Activated T-helper 17 cell treated with anti-CD3 and anti-CD28 coated beads, Interleukin-2, amount 50 U/mL, for 72 hours (primary cell): ENCODE data around the gene BCAS1. TPM values are rescaled to one million over a fixed set of nuclear protein-coding genes. Genes with fewer than 3 reads are reported as not detected.

Source experiments
- ATAC-seq: fragments of 150-1000 bp; cut with Tn5 transposase; replicated peaks from 2 replicates; pipeline ENCODE4 v1.10.0; 2021; ENCODE audit warnings: mild to moderate bottlenecking, moderate library complexity
- H3K27ac Mint-ChIP-seq: one replicate; pipeline ENCODE4 v1.8.0; 2022; ENCODE audit warnings: mixed read lengths
- H3K27me3 Mint-ChIP-seq: one replicate; pipeline ENCODE4 v1.8.0; 2022; ENCODE audit warnings: mixed read lengths
- H3K36me3 Mint-ChIP-seq: one replicate; pipeline ENCODE4 v1.8.0; 2022; ENCODE audit warnings: low read depth, mild to moderate bottlenecking, mixed read lengths
- H3K4me1 Mint-ChIP-seq: one replicate; pipeline ENCODE4 v1.8.0; 2022; ENCODE audit warnings: mixed read lengths
- H3K4me3 Mint-ChIP-seq: one replicate; pipeline ENCODE4 v1.8.0; 2022; ENCODE audit warnings: mild to moderate bottlenecking, mixed read lengths
- H3K9me3 Mint-ChIP-seq: one replicate; pipeline ENCODE4 v1.8.0; 2022; ENCODE audit warnings: mixed read lengths
- total RNA-seq, 2 donors: library from RNA; stranded (reverse); gene quantifications; one replicate each; pipeline ENCODE4 v1.2.3, GENCODE V29; 2022

The BCAS1 gene
- total RNA-seq, 2 donors from 2014 or later: 0.11 TPM; not detected in 1

DNA sequence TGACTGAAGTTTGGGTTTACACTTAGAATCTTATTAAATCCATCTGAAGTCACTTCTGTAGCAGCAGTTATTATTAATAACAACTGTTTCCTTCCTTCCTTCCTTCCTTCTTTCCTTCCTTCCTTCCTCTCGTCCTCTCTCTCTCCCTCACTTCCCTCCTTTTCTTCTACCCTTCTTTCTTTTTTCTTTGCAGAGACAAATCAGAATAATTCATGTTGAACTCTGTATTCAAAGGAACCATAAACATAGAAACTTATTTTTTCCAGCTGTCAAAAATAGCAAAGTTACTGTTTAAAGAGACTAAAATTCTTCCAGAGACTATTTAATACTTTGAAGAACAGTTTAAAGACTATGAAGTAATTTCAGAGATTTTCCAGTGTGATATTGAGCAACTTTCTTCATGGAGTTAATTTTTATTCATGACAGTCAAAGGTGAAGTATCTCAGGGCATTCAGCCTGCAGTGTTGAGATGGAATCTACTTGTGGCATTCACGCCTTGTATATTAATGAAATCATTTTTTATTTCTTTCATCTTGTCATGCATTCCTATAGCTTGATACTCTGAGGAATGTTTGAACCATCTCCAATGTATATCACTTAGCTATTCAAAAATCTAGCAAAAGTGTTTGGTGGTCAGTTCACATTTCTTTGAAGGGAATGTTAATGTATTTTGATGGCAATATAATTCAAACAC is 109.7 kb downstream of the BCAS1 start:
- no peaks in the 10 kb centered on the region for H3K36me3 Mint-ChIP-seq
- no peak for ATAC-seq
- H3K4me1 Mint-ChIP-seq: no peaks in the 10 kb centered on the region
- peaks cover 14% of the 10 kb centered on the region for H3K27me3 Mint-ChIP-seq
- no peak overlapping the region for H3K4me3 Mint-ChIP-seq
- no peak overlapping the region for H3K27ac Mint-ChIP-seq
- no peaks in the 10 kb centered on the region for H3K9me3 Mint-ChIP-seq

DNA sequence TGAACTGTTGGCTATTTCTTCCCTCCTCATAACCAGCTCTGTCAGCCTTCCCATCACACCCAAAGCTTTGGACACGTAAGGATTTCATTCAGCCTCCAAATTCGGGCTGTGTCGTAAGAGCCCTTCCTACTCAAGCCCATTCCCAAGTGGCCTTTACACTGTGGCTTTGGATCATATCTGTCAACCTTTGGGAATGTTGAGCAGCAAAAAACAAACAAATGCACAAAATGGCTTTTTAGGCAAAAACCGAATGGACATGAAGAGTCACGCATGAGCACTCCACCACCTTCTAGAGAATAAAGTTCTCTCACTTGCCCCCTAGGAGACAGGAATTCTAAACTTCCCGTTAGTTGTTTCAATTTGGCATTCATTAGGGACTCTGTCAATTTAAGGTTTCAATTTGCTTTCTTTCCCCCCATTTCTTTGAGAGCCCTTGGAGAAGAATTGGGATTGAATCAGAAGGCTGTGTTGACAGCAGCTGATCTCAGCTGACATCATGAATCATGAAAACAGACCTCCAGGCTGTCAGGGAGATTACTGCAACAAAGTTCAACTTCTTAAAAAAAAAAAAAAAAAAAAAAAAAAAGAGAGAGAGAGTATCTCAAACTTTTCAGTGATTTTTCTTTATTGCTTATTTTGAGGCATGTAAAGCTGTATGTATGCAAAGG is 110.3 kb downstream of the BCAS1 start:
- no peaks in the 10 kb centered on the region for H3K9me3 Mint-ChIP-seq
- peaks cover 14% of the 10 kb centered on the region for H3K27me3 Mint-ChIP-seq
- H3K4me3 Mint-ChIP-seq: no peak overlapping the region
- ATAC-seq: no peak
- H3K36me3 Mint-ChIP-seq: no peaks in the 10 kb centered on the region
- H3K27ac Mint-ChIP-seq: no peak overlapping the region
- no peaks in the 10 kb centered on the region for H3K4me1 Mint-ChIP-seq

DNA sequence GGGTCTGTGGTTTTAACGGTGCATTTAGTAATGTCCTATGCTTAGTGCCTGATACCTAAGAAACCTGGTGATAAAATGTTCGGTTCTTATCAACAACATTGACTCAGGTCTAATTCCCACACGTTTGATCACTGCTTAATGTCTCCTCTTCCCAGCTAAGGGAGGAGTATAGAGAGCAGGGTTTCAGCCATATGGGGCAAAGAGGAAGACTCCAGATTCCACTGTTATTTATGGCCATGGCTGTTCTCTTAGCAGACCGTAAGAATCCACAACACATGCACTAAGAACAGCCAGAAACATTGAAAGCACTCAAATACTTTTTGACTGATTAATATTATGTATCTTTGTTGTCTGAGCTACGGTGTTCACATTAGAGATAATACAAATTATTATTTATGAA is 112.1 kb downstream of the BCAS1 start:
- Mint-ChIP-seq H3K27me3 (peaks cover 9% of the 10 kb centered on the region), H3K27ac (no peak overlapping the region), H3K4me3 (no peak overlapping the region), H3K36me3 (no peaks in the 10 kb centered on the region), H3K9me3 (no peaks in the 10 kb centered on the region), H3K4me1 (no peaks in the 10 kb centered on the region)
- no peak for ATAC-seq

DNA sequence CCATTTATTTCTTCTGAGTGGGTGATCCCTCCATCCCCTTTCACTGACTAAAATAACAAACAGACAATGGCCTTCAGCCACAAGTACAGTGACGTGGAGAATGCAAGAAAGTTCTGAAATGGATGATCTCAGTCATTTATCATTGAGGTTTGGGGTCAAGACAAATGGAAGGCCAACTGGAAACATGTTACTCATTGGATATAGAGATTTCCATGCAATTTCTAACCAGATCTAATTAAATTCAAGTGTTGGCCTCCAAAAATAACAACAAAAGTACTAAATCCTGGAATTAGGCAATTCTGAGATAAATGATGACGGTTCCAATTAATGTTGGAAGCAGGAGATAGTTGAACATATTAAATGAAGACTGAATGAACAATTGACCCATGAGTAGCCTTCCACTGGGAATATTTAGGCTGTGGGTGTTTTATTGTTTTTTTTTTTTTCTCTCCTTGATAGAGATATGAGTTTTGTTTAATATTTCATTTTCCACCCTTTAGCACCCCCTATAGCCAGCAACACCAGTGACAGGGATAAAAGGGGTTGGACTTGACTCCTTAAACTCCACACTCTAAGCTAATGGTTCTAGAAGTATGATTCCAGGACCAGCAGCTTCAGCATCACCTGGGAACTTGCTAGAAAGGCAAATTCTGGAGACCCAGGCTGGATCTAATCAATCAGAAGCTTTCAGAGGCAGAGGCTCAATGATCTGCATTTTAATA is 112.8 kb downstream of the BCAS1 start:
- Mint-ChIP-seq H3K27me3 (peaks cover 9% of the 10 kb centered on the region), H3K4me3 (no peak overlapping the region)
- ATAC-seq: no peak

DNA sequence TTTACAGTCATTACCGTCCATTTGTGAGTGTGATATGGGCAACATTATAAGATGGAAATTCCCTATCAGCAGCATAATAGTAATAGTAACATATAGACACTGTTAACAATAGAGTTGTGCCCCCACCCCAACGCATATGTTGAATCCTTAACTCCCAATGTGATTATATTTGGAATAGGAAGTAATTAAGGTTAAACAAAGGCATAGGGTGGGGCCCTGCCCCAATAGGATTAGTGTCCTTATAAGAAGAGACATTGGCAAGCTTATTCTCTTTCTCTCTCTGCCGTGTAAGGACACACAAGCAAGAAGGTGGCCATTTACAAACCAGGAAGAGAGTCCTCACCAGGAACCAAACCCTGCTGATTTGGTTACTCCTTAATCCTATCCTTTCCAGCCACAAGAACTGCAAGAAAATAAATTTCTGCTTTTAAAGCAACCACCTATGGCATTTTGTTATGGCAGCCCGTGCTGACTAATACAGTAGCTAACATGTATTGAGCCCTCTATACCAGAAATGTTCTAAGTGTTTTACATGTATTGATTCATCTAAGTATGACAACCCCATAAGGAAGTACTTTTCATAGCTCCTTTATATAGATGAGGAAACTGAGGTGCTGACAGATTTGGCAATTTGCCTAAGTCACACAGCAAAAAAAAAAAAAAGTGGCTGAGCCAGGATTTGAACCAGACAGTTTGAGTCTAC is 114.2 kb downstream of the BCAS1 start:
- peaks cover 9% of the 10 kb centered on the region for H3K27me3 Mint-ChIP-seq
- H3K36me3 Mint-ChIP-seq: no peaks in the 10 kb centered on the region
- no peak for ATAC-seq
- peaks cover 3% of the 10 kb centered on the region for H3K9me3 Mint-ChIP-seq
- H3K4me3 Mint-ChIP-seq: no peak overlapping the region
- H3K4me1 Mint-ChIP-seq: no peaks in the 10 kb centered on the region
- H3K27ac Mint-ChIP-seq: no peak overlapping the region

More for the DNA sequence above, 112.8 kb downstream of the BCAS1 start:
- Mint-ChIP-seq H3K4me1 (no peaks in the 10 kb centered on the region), H3K27ac (no peak overlapping the region), H3K36me3 (no peaks in the 10 kb centered on the region), H3K9me3 (peaks cover 3% of the 10 kb centered on the region)

DNA sequence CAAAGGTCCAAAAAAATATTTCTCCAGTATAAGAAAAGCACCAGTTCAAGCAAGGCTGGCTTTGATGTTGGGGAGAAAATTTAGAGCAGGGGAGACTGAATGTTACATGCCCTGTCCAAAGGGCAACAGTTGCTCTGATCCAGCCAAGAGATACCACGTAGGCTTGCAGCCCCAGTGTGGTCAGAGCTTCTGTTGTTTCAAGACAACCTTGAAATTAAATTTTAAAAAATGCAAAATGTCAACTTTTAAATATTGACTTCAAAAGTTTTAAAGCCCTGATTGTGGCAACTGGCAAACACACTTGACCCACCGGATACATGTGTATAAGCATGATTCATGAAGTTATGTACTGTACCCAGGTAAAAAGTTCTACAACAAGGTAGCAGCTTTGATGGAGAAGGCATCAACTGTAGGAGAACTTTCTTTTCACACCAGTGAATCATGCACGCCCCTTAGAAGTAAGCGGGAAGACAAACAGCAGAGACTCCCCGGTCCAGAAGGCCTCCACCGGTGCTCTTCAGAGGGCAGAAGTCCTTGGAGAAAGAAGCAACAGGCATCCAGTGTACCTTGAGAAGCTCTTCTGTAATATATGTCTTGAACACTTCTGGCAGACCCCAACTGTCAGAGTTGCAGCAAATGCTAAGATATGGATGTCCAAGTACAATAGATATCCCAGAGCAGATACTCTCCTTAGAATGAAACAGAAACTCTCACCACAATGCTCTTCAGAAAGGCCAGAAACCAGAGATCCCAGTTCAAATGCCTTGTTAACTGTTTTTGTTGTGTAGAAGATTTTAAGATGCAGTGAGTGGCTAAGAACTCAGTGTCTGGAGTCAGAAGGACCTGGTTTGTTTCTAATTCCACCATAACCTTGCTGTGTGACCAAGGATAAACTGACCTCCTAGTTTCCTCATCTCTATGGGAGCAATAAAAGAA is 115.4 kb downstream of the BCAS1 start:
- ATAC-seq: no peak
- Mint-ChIP-seq H3K36me3 (no peaks in the 10 kb centered on the region), H3K4me1 (peaks cover 4% of the 10 kb centered on the region), H3K27ac (no peak overlapping the region), H3K9me3 (peaks cover 3% of the 10 kb centered on the region), H3K27me3 (peaks cover 5% of the 10 kb centered on the region), H3K4me3 (no peak overlapping the region)

DNA sequence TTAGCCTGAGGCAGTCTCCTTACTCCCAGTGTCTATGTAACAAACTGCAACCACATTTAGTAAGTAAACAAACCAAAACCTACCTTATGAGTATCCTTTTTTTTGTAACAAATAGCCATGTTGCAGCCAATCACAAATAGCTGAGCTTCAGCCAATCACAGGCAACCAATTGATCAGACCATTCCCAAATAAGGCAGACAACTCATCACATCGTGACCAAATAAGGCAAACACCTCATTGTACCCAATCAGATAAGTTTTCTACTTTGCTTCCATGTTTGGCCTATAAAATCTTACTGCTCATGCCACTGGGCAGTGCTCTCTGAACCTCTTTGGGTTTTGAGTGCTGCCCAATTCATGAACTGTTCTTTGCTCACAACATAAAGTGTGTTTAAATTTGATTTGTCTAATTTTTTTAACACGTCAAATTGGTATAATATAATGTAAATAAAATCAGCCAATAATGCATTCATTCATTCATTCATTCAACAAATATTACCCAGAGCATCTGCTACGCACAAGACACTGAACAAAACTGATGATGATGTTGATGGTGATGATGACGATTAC is 117.8 kb downstream of the BCAS1 start:
- H3K27ac Mint-ChIP-seq: no peak overlapping the region
- ATAC-seq: no peak
- H3K4me1 Mint-ChIP-seq: peaks cover 23% of the 10 kb centered on the region
- H3K4me3 Mint-ChIP-seq: no peak overlapping the region
- H3K27me3 Mint-ChIP-seq: no peaks in the 10 kb centered on the region
- peaks cover 3% of the 10 kb centered on the region for H3K9me3 Mint-ChIP-seq
- H3K36me3 Mint-ChIP-seq: no peaks in the 10 kb centered on the region

DNA sequence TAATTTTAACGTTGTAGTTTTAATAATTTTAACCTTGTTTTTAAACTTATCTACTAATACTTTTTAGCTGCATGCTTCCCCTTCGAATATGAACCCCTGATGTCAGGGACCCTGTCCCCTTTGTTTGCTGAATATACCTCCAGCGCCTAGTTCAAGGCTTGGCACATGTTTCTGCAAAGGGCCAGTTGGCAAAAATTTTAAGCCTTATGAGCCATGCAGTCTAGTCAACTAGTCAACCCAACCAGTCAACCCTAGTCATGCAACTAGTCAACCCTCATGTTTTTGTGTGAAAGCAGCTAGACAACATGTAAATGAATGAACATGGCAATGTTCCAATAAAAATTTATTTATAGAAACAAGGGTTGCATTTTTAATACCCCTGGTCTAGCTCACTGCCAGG is 119.8 kb downstream of the BCAS1 start:
- no peaks in the 10 kb centered on the region for H3K27me3 Mint-ChIP-seq
- peak overlapping the region; percentile 82 for H3K27ac Mint-ChIP-seq
- H3K36me3 Mint-ChIP-seq: no peaks in the 10 kb centered on the region
- no peak for ATAC-seq
- H3K9me3 Mint-ChIP-seq: peaks cover 3% of the 10 kb centered on the region
- H3K4me3 Mint-ChIP-seq: peak overlapping the region; percentile 76
- H3K4me1 Mint-ChIP-seq: peaks cover 23% of the 10 kb centered on the region

DNA sequence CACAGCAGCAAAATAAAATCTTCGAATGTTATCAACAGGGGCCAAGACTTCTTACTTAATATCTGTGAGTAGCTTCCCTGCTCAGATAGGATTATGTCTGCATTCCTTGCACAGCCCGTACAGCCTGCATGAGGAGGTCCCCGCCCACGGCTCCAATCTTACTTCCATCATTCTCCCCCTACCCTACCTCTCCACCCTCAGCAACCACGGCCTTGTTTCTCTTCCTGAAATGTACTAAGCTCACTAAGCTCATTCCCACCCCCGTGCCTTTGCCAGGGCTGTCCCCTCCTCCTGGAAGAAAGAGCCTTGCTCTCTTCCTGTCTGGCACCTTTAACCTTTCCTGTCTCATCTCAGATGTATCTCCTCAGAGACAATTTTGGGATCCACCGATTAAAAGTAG is 120.4 kb downstream of the BCAS1 start:
- ATAC-seq: peak; percentile 42

DNA sequence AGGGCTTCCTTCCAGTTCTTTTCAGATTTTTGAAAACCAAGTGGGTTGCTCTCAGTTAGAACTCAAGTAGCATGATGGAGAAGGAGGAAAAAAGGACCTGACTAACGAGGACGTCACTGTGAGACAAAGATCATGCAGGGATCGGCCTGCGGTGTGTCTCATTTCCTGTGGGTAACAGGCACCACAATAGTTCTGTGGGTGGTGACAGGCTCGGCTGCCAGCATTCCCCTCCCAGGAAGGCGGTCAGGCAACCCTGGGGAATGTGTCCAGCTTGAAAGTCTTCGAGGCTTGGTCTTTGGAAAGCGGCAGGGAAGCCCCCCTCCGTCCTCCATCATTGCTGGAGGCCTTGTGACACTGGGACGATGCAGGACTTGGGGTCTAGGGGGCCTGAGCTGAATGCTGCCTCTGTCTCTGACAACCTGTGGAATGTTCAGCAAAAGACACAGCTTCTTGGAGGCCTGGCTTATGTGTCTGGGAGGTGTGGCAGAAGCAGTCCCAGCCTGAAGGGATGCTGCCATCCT is 121.0 kb downstream of the BCAS1 start:
- peak; percentile 94 for ATAC-seq
- no peaks in the 10 kb centered on the region for H3K36me3 Mint-ChIP-seq

More for the DNA sequence above, 120.4 kb downstream of the BCAS1 start:
- Mint-ChIP-seq H3K4me1 (peaks cover 23% of the 10 kb centered on the region), H3K27ac (peak overlapping the region; percentile 82), H3K27me3 (no peaks in the 10 kb centered on the region), H3K36me3 (no peaks in the 10 kb centered on the region), H3K9me3 (peaks cover 3% of the 10 kb centered on the region), H3K4me3 (peak overlapping the region; percentile 76)

DNA sequence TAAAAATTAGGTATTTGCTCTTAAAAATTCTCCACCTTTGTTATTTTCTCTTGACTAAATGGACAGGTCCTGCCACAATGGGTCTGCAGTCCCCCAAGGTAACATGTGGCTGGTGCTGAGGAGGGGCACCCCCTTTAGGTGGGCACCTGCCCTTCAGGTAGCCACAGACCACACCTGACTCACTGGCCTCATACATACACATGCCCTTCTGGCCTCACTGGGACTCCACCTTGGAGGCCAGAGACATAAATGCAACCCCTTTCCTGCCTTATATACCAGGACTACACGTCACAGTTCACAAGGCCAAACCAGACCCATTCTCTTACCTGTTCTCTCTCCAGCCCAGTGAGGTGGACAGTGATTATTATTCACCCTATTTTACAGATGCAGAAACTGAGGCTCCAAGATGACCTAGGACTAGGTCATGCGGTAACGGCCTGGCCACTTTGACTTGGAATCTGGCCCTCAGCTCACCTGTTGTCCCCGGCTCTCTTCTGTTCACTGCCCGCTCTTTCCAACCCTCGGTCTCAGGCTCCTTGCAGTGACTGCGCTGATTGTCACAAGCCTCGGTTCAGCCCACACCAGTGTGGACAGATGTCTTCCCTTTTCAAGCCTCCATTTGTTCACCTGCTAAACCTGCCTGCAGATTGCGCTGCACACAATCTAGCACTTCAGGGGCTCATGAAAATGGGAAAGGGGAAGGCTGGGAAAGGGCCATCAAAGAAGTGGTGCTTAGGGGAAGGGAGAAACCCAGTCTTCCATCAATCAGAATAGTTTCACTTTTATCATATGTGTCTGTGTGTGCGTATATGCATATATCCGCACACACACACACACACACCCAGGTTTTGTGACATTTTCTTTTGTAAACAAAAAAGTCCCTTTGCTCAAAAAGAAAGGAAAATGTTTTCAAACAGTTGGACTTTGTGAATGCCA is 121.7 kb downstream of the BCAS1 start:
- peak; percentile 67 for ATAC-seq
- peak overlapping the region; percentile 76 for H3K4me3 Mint-ChIP-seq
- no peaks in the 10 kb centered on the region for H3K27me3 Mint-ChIP-seq
- H3K36me3 Mint-ChIP-seq: no peaks in the 10 kb centered on the region
- peak overlapping the region; percentile 82 for H3K27ac Mint-ChIP-seq
- peaks cover 23% of the 10 kb centered on the region for H3K4me1 Mint-ChIP-seq
- peaks cover 3% of the 10 kb centered on the region for H3K9me3 Mint-ChIP-seq

More for the DNA sequence above, 121.0 kb downstream of the BCAS1 start:
- Mint-ChIP-seq H3K27me3 (no peaks in the 10 kb centered on the region), H3K4me3 (peak overlapping the region; percentile 76), H3K4me1 (peaks cover 23% of the 10 kb centered on the region), H3K27ac (peak overlapping the region; percentile 82), H3K9me3 (peaks cover 3% of the 10 kb centered on the region)

DNA sequence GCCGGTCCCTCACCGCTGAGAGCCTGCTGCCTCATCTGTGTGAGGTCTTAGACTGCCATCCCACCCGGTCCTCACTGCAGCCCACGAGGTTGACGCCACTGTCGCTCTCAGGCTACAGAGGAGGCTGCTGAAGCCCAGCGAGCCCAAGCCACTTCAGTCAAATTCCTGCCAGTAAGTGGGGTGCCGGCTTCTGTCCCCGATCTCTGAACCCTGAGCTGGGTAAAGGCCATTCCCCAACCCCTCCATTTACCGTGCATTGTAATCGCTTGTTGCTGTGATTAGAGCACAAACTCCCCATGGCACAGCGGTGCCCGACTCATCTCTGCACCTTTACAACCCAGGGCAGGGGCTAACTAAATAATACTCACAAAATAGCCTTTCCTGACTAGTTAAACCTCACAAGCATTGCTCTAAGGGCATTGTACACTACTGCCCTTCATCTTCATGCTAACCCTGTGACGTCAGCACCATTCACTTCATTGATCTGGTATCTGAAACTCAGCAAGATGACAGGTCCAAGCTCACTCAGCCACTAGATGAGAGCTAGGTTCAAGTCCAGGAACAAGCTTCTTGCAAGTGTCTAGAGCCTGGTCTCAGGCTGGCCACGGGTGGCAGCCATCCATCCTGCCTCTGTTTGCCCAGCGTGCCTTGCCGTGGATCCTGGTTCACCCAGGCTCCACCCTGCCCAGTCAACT is 122.7 kb downstream of the BCAS1 start:
- H3K4me1 Mint-ChIP-seq: peaks cover 23% of the 10 kb centered on the region
- peak overlapping the region; percentile 82 for H3K27ac Mint-ChIP-seq

More for the DNA sequence above, 122.7 kb downstream of the BCAS1 start:
- Mint-ChIP-seq H3K27me3 (no peaks in the 10 kb centered on the region), H3K9me3 (no peaks in the 10 kb centered on the region), H3K36me3 (no peaks in the 10 kb centered on the region), H3K4me3 (no peak overlapping the region)
- ATAC-seq: no peak
